GM18517 (cell line): ENCODE data around the gene SDK2.
A peak's percentile ranks its signal among the peaks of the same experiment; 100 is the strongest.
"Not testable (repeated sequence)": the region's sequence is repeated elsewhere in the genome, so short reads cannot be mapped to it uniquely, and the experiment has no call there.

Source experiments
- ATAC-seq: cut with Tn5 transposase; IDR thresholded peaks from one replicate; pipeline ENCODE4 v1.9.1; 2021; ENCODE audit warnings: mild to moderate bottlenecking, moderate library complexity; ENCODE audit not compliant: unreplicated experiment

The SDK2 gene

DNA sequence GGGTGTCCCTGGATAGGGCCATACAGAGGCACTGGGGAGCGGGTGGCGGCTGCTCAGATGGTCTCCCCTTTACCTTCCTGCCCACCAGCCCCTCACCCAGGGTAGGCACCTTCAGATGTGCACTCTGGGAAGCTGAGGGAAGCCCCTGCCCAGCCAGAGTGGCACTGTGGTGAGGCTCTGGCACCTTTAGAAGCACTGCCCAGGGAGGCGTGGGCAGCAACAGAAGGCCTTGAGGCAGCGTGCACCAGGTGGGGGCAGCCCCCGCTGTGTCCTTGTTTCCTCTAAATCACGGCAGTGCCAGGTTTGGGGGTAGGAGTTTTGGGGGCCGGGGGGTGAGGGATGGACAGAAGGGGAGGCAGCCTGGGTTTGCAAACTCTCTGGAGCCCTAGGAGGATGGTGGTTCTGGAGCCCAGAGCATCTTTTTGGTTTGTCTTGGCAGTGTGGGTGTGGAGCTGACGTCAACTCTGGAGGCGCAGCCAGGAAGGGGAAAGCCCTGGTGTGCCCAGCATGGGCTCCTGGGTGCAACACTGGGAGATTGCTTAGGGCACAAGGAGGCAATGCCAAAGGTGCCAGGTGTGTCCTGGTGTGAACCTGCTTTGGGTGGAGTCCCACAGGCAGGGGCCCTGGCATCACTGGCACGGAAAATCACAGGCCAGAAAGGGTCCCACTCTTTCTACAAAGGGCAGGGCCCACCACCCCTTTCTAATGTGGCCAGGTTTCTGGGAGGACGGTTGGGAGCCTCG, 309.3 kb downstream of the SDK2 start:
- ATAC-seq = no peak

DNA sequence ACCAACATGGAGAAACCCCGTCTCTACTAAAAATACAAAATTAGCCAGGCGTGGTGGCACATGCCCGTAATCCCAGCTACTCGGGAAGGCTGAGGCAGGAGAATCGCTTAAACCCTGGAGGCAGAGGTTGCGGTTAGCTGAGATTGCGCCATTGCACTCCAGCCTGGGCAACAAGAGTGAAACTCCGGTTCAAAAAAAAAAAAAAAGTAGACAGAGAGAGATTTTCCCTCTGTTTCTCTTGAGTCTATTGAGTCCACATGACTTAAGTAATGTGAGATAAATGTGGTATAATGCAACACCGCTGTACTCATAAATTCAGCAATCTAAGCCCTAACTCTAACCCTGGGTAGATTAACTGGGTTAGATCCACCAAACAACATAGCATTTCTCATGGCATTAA, 310.8 kb downstream of the SDK2 start:
- ATAC-seq = not testable (repeated sequence)

DNA sequence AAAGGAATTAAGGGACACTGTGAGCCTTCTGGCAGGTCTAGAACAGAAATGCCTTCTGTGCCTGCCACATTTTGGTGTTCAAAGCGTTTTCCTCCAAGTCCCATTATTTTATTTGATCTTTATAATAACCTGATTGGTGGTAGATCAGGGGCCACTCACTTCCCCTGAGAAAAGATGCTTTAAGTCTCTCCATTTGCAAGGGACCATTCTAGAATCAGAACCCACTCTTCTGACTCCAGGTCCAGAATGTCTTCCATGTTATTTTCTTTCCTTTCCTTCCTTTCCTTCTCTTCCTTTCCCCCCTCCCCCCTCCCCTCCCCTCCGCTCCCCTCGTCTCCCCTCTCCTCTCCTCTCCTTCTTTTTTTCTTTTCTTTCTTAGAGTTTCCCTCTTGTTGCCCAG, 313.2 kb downstream of the SDK2 start:
- no peak for ATAC-seq

DNA sequence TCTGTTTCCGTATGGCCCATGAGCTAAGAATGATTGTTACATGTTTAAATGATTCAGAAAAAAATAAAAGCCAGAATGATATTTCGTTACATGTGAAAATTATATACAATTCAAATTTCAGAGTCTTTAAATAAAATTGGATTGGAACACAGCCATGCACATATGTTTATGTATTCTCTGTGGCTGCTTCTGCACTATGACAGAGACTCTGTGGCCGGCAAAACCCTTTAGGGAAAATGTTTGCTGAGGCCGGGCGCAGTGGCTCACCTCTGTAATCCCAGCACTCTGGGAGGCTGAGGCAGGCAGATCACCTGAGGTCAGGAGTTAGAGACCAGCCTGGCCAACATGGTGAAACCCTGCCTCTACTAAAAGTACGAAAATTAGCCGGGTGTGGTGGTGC, 316.6 kb downstream of the SDK2 start:
- no peak for ATAC-seq

DNA sequence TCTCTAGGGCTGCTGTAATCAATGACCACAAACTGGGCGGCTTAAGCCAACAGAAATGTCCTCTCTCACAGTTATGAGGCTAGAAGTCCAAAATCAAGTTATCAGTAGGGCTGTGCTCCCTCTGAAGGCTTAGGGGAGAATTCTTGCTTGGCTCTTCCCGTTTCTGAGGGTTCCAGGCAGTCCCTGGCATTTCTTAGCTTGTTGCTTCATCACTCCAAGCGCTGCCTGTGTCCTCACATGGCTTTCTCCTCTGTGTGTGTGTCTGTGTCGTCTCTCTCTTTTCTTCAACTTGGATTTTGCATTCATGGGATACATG, 318.8 kb downstream of the SDK2 start:
- no peak for ATAC-seq

DNA sequence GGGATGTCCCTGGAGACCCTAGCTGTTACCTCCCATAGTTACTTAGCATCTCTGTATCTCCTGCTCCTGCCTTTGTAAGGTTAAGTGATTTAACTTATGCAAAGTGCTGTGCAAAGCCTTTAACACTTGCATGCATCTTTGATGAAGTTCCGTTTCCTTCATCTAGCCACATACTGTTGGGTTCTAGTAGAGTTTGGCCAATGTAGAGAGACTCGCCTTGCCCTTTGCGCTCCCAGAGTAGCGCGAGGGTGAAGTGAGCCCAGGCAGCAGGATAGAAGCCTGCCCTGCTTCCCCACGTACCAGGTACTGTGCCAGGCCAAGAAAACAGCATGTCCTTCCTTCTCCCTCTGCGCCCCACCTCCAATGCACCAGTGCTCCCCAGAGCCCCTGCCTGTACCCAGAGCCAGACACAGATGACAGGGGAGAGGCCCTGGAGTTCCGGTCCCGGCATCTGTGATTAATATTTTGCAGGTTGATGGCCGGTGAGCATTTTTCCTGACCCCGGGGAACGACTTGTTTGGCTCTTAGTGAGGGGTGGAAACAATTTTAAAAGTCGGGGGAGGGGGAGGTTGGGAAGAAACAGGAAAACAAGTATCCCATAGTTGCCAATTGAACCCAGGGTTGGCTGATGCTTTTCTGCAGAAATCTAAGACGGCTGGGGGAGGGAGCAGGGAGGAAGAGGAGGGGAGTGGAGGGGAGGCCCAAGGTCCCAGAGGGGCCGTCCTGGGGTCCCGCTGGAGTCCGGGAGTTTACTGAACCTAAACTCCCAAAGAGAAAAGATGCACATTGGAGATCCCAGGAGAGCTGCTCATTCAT, 319.3 kb downstream of the SDK2 start:
- no peak for ATAC-seq

DNA sequence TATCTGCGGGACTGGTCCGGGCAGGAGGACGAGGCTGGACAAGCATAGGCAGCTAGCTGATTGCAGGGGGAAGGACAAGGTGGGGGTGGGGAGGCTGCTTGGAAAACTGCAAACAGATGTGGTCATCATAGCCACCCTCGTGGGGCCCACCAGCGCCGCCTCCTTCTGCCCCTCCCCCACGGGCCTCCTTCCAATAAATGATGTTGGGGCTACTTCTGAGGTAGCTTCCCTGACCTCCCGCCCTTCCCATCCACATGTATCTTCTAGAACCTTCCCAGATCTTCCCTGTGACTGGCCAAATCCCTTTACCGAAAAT, 320.1 kb downstream of the SDK2 start:
- no peak for ATAC-seq

DNA sequence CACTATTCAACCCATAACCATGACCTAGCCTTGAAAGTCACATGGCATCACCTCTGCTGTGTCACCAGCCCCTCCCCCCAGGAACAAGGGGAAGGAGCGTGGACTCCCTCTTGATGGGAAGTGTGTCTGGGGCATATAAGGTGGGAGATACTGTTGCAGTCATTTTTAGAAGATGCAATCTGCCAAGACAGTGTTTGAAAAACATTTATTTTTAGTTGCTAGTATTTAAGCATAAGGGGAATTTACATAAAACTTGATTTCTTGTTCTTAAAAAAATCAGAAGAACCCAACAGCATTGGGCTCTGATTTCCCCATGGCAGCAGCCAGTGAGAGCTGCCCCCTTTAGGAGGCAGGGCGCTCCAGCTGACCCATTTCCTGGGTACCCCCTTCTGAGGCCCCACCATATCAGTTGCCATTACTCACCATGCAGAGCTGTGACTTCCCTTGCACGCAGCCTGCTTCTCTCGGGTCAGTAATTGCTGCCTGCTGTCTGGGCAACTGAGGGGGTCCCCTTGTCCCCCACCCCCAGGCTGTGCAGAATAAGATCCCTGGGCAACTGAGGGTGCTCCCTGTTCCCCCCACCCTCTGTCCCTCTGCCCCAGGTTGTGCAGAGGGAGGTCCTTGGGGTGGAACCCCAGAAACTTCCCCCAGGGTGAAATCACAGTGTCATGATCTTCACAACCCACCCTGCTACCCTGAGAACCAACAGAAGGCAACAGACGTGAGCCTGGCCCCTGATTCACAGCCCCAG, 320.7 kb downstream of the SDK2 start:
- ATAC-seq = no peak

DNA sequence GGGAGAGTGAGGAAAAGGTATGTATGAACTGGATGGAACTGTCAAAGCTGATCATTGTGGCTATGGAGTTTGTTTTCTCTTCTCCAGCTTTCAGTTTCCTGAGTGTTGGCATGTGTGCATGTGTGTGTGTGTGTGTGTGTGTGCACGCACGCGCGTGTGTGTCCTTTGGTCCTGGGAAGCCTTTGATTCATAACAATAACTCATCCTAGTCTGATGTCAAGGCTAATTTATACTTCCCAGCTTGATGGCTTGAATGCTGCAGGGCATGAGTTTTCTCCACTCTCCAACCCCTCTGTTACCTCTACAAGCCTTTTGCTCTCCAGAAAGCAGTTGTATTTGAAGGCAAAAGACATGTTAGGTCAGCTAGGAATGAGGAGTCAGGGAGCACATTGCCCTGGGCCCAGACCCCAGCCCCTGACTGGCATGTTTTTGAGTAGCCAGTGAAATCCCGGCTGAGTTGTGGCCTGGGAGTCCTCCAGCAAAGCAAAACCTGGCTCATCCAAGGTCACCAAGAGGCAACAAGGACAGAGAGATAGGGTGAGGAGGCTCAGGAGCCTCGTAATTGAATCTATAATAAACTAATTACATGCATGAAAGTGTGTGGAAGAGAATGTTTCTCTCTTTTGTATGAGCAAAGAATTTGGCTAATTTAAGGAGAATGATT, 323.5 kb downstream of the SDK2 start:
- ATAC-seq = no peak

DNA sequence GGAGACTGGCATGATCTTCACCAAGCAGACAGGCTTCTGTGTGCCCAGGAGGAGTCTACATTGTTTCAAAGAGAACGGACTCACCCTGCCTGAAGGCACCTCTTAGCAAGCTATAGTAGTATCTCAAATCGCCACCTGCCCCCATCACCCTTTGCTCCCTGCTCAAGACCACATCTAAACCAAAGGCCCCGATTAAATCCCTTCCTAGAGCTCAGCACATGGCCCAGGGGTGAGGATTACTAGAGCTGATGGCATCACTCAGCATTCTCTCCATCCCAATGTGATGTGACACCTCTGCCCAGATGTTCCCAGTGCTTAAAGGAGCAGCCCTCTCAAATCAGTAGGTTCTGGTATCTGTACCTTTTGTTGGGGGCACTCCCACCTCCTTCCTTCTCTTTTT, 324.5 kb downstream of the SDK2 start:
- ATAC-seq = no peak

DNA sequence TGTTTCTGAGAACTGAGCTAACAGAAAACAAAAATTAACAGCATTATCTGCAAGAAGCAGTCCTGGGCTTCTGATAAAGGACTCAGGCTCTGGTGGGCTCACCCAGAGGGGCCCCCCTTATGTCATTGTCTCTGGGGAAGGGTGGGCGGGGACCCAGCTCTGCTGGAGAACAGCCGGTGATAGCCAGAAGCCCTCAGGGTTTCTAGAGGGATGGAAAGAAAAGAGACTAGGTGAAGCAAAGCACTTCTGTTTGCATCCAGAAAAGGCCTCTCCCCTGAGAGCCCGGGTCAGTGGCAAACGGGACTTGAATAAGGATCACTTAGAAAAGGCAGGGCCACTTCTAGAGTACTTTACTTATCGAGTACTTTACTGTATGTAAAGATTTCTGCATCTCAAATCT, 325.4 kb downstream of the SDK2 start:
- no peak for ATAC-seq

DNA sequence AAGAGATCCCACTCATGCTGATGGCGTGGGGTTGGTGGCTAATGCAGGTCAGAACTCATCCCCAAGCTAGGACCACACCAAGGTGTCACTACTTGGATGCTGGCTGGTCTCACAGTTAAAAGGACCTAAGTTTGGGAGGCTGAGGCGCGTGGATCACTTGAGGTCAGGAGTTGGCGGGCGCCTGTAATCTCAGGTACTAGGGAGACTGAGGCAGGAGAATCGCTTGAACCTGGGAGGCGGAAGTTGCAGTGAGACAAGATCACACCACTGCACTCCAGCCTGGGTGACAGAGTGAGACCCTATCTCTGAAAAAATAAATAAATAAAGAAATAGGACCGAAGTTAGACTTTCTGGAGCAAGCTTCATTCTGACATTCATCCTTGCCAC, 325.8 kb downstream of the SDK2 start:
- no peak for ATAC-seq

DNA sequence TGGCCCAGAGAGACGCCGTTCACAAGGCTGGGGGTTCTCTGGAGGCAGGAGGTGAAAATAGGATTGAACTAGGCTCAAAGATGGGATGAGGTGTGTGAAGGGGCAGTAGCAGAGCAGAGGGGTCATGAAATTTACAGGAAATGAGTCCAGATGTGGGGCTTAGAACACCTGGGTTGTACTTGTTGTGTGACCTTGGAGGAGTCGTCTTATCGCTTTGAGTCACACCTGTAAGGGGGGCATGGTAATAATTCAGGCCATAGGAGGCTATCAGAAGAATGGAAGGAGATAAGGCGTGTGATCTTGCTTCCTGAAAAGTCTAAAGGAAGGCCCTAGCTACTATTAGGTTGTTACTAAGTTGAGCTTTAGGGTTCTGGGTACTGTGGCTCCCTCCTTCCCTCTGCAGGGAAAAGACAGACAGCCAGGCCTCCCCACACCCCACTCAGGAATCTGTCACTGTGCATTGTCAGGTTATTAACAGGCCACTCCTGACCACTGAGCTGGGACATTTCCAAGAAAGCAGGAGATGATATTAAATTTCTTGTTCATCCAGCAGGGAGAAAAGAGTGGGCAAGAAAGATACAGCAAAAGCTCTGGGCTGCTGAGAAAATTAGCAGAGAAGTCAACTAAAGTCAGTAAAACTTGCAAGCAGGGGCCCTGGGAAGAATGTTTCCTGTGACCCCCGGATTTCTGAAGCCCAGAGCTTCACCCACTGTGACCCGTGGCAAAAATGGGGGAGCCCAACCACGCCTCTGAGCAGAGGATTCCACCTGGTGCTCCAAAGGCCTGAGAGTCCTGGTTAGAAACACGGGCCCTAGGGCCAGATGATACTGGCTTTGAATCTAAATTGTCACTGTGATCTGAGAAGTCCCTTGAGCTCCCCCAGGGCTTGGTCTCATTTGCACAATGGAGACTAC, 326.5 kb downstream of the SDK2 start:
- no peak for ATAC-seq

DNA sequence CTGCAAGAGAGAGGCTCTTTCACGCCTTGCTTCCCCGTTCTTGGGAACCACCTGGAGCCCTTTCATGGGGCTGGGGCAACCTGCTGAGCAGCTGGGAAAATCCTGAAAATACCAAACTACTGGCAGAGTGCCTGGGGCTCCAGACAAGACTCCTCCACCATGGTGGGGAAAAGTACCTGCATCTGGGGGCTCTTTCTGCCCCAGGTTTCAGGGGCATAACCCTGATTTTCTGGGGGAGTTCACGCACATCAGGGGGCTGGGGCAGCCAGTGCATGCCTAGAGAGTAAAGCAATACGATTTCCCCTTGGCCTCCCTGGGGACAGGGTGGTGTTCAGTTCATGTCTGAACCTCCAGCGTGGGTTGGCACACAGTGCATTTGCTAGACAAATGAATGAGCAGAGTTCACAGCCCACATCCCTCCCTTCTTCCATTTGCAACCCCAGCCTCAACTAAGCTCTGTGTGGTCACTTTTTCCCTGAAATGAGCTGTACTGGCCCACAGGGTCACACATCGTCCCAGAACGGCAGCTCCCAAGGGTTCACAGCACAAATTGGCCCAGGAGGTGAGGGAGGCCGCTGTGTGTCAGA, 327.2 kb downstream of the SDK2 start:
- peak; percentile 79 for ATAC-seq

DNA sequence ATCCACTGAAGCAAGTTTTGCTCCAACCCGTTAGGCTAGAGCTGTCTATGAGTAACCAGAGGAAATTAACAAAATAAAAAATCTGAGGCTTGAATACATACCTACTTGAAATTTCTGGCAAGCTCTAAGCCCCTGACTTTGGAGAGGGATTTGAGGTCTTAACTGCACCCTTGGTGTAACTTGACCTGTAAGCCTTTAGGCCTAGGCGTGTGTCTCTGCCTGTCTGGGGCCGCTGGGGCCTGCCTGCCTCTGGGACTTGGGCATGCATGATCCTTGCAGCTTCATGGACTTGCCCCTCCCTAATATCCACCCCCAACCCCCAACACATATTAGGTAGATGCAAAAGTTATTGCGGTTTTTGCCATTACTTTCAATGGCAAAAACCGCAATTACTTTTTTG, 328.8 kb downstream of the SDK2 start:
- no peak for ATAC-seq

DNA sequence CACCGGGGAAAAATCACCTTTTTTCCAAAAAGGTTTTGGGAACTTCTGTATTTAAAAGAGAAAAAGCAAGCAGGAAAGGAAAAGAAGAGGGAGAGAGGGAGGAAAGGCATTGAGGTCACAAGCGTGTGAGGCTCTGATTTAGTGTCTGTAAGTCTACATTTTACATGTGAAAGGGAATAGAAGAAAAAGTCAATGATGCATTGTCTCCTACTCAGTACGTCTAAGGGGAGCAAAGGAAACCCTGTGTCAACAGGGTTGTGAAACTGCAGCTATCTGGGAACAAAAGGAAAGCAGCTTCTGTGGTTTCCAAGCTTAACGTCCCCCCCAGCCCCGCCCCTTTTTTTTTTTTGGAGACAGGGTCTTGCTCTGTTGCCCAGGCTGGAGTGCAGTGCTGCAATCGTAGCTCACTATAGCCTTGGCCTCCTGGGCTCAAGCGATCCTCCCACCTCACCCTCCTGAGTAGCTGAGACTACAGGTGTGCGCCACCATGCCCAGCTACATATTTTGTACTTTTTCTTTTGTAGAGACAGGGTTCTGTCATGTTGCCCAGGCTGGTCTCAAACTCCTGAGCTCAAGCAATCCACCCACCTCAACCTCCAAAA, 330.6 kb downstream of the SDK2 start:
- ATAC-seq = no peak

DNA sequence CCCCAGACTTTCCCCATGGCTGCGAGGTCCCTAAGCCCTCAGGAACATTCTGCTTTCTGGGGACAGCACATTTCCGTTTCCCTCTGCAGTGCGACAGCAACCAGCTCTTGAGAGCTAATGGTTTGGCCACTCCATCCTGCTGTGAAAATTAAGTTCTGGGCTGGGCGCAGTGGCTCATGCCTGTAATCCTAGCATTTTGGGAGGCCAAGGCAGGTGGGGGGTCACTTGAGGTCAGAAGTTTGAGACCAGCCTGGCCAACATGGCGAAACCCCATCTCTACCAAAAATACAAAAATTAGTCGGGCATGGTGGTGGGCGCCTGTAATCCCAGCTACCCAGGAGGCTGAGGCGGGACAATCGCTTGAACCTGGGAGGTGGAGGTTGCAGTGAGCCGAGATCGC, 331.4 kb downstream of the SDK2 start:
- ATAC-seq = not testable (repeated sequence)

DNA sequence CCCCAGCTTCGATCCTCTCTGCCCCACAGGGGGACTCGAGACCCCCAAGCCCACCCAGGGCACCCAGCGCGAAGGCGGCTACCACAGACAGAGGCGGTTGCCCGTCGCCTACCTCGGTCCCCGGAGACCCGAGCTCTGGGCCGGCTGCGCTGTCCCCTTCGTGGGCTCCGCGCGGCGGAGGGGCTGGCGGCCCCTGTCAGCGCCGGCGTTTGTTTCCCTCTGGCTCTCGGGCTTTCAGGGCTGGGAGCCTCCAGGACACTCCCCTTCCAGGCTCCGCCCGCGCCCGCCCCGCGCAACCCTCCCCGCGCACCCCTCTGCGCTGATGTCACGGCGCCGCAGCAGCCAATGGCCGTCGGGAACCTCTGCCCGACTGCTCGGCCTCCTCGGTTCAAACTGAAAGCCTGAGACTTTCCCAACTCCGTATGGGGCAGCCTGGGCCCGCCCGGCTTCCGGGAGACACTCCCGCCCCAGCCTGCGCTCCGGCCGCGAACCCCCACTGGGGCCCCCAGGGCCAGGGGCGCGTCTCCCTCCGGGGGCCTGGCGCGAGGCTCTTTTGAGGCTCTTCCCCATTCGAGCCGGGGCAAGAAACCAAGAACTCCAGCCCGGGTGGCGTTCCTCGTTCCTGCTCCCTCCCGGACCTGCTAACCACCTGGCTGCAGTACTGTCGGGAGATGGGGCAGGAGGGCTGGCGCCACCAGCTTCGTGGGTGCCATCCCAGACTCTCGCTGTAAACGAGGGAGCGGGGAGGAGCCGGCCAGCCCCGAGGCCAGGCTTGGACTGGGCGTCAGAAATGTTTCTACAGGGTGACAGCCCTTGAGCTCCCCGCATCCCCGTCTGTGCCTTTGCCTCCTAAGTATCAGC, 332.2 kb downstream of the SDK2 start, which contains the start of gene CDC42EP4:
Gene CDC42EP4, minus strand, starts transcription at position 221 of the 861 bp plus-strand sequence. CDS start 25,501 bp downstream, outside the sequence.
- ATAC-seq = peak; percentile 78

DNA sequence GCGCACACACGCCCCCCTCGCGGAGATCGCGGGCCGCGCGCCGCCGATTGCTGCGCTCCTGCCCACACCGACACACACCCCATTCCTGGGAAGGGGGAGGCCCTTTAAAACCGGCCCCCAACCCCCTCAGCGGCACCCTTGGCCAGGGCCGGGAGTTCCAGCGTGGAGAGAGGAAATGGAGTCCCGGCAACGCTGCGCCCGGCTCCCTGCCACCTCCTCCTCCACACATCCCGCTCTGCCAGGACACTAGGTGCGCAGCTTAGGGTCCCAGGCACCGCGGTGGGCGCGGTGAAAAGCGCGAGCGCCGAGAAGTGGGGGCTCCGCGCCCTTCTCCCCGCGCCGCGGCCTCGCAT, 332.8 kb downstream of the SDK2 start:
- peak; percentile 13 for ATAC-seq
